Measurements from ENCODE around the gene GLOD4. TPM values are rescaled to one million over a fixed set of nuclear protein-coding genes. Genes with fewer than 3 reads are reported as not detected.

The GLOD4 gene
- total and polyA plus RNA-seq, 2 of the 4 experiments (the other 2 are of a cell fraction): 26.3 to 36.7 TPM

DNA sequence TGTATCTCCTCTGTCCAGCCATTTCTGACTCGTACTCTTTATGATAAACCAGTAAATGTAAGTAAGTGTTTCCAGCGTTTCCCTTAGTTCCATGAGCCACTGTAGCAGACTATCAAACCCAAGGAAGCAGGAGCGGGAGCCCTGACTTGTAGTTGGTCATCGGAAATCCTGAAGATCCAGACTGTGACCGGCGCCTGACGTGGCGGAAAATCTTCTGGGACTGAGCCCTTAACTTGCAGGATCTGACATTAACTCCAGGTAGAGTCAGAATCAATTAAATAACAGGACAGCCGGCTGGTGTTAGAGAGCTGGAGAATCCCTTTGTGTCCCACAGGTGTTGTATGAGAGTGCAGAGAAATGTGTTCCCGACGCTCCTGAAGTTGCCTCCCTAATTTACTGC is 4.0 kb downstream of the GLOD4 start:
- Histone ChIP-seq H2BK120ac (ENCODE audit: low read depth, low read length) (no peak overlapping the region), H4K8ac (ENCODE audit: low read depth in 2 of 2, low read length in 2 of 2) (no peak overlapping the region), H3K9me1 (ENCODE audit: insufficient read depth, low read length) (no peaks in the 10 kb centered on the region), H3K23ac (ENCODE audit: low read depth, low read length) (no peak overlapping the region), H2AK9ac (replicated peaks; ENCODE audit: low read depth, low read length, poor library complexity) (no peak overlapping the region), H2BK20ac (ENCODE audit: low read depth, low read length) (no peak overlapping the region), H4K20me1 (ENCODE audit: insufficient read depth, low read length) (no peaks in the 10 kb centered on the region), H3K36me3 (ENCODE audit: control insufficient read depth, insufficient read depth, low read length) (peaks cover 33% of the 10 kb centered on the region), H3K9ac (ENCODE audit: low read depth, low read length) (no peak overlapping the region), H3K4ac (ENCODE audit: low read depth, low read length) (no peak overlapping the region), H2AK5ac (ENCODE audit: low read depth, low read length) (no peak overlapping the region), H2BK15ac (ENCODE audit: low read depth, low read length) (no peak overlapping the region), H3K56ac (ENCODE audit: extremely low read depth, insufficient read depth, low read length) (no peak overlapping the region), H2AFZ (replicated peaks; ENCODE audit: low read length, poor library complexity) (no peak overlapping the region), H3K18ac (ENCODE audit: low read depth, low read length) (no peak overlapping the region), H3K4me3 (ENCODE audit: insufficient read depth, low read depth, low read length) (no peak overlapping the region), H3K4me2 (ENCODE audit: low read depth, low read length) (no peak overlapping the region), H4K91ac (ENCODE audit: insufficient read depth, low read depth, low read length) (no peak overlapping the region), H3K14ac (replicated peaks; ENCODE audit: low read depth, low read length) (no peak overlapping the region), H3K27ac (ENCODE audit: insufficient read depth, low read length) (no peak overlapping the region), H3K27me3 (ENCODE audit: control insufficient read depth, insufficient read depth, low read length) (no peaks in the 10 kb centered on the region), H2BK5ac (ENCODE audit: low read depth, low read length, poor library complexity, severe bottlenecking) (no peak overlapping the region), H3K79me1 (ENCODE audit: low read depth in 1 of 2, low read length in 2 of 2) (peaks cover 26 to 59% of the 10 kb centered on the region in 2 experiments), H3K9me3 (ENCODE audit: control insufficient read depth, insufficient read depth, low read length) (no peaks in the 10 kb centered on the region), H3K4me1 (ENCODE audit: control insufficient read depth, insufficient read depth, low read length) (peaks cover 7% of the 10 kb centered on the region; the same call in 1 of the 2 replicates), H4K5ac (ENCODE audit: low read depth, low read length) (no peak overlapping the region)
- intact Hi-C loops (cut with micrococcal nuclease) (no loop called here), dilution Hi-C loops (cut with HindIII; ENCODE audit: low sequenced_read_pairs, unreplicated experiment) (loop anchor here (25.0 kb wide), 1 partner anchor 209 kb away; the partner anchor contains the start of genes NXN and TIMM22), in situ Hi-C loops (cut with MboI; ENCODE audit: low sequenced_read_pairs) (no loop called here)
- TF ChIP-seq CHD1 (IDR thresholded peaks at IDR 0.05; ENCODE audit: low read depth, low read length): no peak
- no peak for TF ChIP-seq CTCF (conservative IDR thresholded peaks at IDR 0.05; ENCODE audit: low read depth, low read length)
- TF ChIP-seq RCOR1 (IDR thresholded peaks at IDR 0.05; ENCODE audit: insufficient replicate concordance, low read length): no peak
- no peak for TF ChIP-seq RAD21 (IDR thresholded peaks at IDR 0.05; ENCODE audit: low read length)
- no peak for TF ChIP-seq MXI1 (IDR thresholded peaks at IDR 0.05; ENCODE audit: borderline replicate concordance, low read depth, low read length)
- no peak for ATAC-seq (ENCODE audit: low read depth)
- no peak for DNase-seq
- POLR2A ChIA-PET (ENCODE audit: unreplicated experiment): no interaction called here
- 80% methylated on average over 1 of the region's 11 CpGs; no CpG with 5 or more reads in 1 of the 2 experiments for WGBS, 2 experiments (ENCODE audit: extremely low coverage in 2 of 2, insufficient read length in 1 of 2)
- CTCF ChIA-PET: no interaction called here
- BruUV-seq (replicated peaks): no TSS peak

Data from IMR-90 (cell line).